HG03460 (cell line): Measurements from ENCODE around the gene MED31.
"Not testable (repeated sequence)": the region's sequence is repeated elsewhere in the genome, so short reads cannot be mapped to it uniquely, and the experiment has no call there.

Experiments used
- ATAC-seq: cut with Tn5 transposase; IDR thresholded peaks from one replicate; pipeline ENCODE4 v1.9.1; 2021; ENCODE audit not compliant: unreplicated experiment

MED31 gene

DNA sequence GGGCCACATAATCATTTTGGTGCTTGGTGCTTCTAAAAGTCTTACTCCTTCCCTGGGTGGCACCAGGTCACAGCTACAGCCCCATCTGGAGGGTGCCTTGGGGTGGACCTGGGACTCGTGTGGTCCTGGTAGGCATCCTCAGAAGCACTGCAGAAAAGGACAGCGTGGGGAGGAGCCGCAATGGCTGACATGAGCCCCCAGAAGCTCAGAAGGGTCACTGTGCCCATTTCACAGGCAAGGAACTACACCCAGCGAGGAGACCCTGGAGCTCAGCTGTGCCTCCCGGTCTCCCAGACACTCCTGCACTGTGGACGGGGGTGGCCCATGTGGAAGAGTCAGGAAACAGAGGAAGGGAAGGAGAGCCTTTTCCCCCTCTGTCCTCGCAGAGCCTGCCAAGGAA lies 26.5 kb upstream of the MED31 start:
- ATAC-seq = no peak

DNA sequence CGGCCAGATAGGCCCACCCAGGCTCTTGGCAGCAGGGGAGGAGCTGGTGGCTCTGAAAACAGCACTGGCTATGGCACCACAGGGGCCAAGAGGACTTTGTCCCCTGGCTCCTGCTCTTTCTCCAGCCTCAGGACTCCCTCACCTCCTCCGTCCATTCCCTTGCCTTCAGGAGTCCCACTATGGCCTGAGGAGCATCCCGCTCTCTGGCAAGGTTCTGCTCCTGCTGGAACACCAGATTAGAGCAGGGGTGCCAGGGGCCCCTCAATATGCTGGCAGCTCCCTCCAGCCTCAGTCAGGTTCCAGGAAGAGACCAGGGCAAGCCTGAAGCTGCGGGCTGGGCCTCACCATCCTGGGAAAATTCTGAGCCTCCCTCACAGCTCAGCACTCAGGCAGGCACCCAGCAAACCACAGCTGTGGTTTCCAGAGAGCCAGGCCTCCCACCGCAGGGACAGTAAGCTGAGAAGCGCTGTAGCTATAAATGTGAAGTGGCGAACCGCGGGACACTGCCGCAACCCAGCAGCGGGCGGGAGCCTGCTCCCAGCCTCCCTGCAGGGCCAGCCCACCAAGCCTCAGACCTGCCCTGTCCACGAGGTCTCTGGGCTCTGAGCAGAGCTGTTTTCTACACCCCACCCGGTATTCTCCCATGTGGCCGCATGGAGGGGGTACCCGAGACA lies 25.9 kb upstream of the MED31 start:
- ATAC-seq = no peak

DNA sequence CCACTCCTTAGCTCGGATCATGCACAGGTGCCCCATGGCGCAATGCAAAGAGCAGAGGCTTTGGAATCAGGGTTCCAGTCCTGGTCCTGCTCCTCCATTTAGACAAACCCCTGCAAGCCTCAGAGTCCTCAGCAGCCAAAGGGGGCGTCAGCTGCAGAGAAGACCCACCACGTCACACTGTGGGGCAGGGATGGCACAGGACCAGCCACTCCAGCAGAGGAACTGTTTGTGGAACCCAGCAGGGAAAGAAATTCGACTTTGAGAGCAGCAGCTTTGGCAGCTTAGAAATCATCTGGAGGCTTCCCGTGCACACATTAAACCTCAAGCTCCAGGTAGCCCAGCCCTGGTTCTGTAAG lies 25.4 kb upstream of the MED31 start:
- no peak for ATAC-seq

DNA sequence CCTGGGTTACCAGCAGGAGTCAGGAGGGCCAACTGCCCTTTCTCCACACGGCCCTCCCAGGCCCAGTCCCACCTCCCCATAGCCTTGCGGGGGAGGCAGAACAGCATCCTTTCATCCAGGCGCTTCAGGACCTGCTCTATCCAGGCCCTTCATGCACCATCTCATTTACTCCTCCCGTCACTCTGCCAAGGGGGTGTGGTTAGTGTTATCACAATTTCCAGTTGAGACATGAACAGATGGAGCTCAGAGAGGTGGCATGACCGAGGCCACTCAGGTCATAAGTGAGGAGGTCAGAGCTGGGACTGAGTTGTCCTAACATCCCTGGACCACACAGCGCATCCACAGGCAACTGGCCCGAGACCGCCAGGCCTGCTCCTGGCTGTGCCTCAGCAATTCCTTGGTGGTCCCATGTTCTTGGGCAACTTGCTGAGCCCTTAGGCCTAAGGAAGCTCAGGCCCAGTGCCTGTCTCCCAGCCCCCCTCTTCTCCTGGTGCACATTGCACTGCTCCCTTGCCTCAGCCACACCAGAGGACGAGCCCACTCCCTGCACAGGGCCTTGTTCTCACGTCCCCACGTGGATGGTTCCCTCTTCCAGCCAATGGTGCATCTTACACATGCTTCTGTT lies 23.9 kb upstream of the MED31 start:
- no peak for ATAC-seq

DNA sequence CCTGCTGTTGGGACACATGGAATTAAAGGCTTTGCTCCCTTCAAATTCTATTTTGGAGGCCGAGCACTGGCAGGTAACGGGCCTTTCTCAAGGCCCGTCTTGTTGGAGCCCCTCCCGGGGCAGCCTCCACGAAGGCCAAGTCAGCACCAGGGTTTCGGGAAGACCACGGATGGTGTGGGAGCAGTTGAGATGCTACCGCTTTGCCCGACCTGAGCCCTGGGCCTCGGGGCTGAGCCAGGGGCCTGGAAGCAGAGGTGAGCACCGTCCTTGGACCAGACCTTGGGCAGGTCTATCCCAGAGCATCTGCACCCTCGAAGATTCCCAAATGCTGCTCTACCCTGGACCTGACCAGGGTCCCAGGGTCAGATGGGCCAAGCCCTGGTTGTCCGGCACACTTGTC lies 23.2 kb upstream of the MED31 start:
- ATAC-seq = no peak

DNA sequence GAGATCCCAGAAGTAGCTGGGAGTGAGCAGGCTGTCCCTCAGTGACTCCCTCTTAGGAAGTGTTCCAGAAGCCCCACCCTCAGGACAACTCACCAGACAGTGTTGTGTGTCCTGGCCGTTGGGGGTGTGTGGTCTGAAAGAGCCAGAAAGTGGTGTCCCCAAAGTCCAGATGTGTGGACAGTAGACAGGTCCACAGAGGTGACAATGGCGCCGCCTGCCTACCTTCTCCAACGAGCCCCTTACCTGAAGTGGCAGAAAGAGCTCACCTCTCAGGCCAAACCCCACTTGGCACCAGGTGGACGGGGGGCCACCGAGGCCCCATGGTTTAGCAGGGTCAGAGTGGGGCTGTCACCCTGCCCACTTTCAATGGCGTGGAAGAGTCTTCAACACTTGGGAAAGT lies 20.0 kb upstream of the MED31 start:
- ATAC-seq = no peak

DNA sequence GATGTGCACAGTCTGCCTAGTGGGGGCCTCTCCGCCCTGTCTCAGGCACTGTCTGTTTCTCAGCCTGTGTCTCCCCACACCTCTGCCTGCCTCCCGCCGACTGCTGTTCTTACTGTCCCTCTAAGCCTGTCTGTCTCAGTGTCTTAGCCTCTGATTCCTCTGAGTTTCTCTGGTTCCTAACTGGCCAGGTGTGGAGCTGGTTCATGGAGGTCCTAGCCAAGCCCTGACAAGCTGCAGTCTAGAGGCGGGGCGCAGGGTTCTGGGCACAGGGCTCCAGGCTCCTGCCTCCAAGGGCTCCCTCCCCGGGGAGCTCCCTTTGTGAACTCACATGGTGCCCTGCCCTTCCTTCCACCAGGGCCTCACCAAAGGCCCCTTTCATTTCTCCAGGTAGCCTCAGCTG lies 19.6 kb upstream of the MED31 start:
- ATAC-seq = no peak

DNA sequence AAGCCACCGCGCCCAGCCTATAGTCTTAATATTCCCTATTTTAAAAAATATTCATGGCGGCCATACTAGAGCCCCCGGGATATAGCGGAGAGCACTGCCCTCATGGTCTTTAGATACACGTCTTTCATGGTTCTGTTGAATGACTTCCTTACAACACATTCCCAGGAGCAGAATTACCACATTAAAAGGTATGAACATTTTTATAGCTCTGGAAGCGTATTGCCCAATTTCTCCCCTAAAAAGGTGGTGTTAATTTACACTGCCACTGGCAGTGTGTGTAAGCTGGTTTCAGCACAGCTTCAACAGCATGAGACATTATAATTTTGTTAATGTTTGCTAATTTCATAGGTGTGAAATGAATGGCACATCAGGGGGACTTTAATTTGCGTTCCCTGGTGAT lies 19.2 kb upstream of the MED31 start:
- ATAC-seq = no peak

DNA sequence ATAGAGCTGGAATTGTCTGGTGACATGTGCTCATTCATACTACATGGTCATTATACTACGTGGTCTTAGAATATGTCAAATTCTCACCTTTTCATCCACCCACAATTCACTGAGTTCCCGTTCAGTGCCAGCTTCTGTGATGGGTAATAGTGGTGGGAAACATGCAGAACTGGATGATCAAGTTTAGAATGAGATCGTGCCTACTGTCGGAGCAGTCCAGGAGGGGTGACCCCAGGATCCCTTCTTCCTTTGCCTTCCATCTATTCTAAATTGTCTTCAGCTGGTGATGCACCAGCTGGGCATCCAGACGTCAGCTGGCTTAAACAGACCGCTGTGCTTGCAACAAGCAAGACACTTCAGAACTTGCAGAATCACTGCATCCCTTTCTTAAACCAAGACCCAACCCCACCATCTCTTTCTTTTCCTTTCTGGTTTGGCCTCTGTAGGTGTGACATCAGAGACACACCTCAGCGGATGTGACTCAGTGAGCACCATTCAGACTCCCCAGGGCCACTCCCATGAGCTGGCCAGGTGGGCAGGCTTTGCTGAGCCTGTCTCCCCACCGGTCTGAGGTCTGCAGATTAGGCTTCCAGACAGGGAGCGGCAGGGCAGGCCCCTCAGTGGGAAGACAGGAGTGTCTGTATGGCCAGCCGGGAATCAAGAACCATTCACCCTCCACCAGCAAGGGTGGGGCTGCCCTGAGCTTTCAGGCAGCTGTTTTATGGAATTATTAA lies 18.2 kb upstream of the MED31 start:
- no peak for ATAC-seq

DNA sequence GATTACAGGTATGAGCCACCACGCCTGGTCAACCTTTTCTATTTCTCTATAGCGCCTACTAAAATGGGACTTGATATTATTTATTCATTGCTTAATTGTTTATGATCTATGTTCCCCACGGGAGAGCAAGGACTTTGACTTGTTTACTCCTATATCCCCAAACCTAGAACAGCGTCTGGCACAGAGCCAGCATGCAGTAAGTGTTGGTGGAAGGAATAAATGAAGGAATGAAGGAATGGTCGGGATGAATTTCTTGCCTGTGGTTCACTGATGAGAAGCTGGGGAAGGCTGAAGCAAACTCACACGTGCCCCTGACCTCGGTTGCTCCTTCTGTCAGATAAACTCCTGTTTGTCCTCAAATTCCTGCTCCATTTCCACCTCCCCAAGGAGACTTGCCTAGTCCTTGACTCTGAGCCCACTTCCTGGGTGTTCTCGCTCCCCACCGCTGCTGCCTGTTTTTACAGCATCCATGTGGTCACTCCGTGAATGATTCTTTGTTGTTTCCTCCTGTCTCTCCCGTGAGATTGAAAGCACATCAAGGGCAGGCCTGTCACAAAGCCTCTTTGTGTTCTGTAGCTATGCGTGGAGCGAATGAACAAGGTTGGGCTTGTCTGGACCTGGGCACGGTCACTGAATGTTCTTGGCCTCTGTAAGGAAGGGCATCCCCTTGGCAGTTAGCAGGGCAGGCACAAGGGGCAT lies 17.5 kb upstream of the MED31 start:
- no peak for ATAC-seq

DNA sequence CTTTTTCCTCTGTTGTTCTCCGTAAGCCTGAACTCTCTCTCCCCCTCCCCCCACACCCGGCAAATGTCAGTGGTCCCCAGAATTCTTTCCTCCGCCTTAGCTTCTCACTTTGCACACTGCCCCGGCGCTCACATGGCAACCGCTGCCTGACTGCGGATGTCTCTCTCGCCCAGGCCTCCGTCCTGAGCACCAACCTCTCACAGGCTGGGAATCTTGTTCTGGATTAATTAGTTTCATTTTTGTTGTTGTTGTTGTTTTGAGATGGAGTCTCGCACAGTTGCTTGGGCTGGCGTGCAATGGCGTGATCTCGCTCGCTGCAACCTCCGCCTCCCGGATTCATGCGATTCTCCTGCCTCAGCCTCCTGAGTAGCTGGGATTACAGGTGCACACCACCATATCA lies 16.8 kb upstream of the MED31 start:
- no peak for ATAC-seq

DNA sequence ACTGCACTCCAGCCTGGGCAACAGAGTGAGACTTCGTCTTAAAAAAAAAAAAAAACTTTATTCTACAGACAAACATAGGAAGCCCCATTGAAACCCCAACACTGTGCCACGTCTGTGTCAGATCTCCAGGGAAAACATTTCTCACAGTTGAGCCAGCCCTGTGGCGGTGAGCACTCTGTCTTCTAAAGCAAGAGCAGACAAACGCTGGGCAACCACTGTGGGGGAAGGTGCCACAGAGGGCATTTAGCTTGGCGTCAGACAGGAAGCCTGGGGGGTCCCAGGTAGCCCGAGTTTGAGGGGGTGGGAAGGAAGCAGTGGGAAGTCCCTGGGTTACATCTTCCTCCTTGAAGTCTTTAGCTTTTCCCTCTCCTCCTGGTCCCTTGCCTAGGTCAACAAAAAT lies 16.1 kb upstream of the MED31 start:
- ATAC-seq = no peak

DNA sequence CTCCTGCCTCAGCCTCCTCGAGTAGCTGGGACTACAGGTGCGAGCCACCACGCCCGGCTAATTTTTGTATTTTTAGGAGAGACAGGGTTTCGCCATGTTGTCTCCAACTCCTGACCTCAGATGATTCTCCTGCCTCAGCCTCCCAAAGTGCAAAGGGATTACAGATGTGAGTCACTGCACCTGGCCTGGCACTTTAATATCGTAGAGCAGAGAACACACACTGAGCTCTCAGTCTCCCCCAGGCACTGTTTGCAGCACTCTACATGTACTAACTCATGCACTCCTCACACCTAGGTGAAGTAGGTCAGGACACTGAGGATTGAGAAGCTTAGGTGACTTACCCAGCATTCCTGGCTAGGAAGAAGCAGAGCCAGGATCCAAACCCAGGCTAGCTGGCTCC lies 15.2 kb upstream of the MED31 start:
- ATAC-seq = no peak

DNA sequence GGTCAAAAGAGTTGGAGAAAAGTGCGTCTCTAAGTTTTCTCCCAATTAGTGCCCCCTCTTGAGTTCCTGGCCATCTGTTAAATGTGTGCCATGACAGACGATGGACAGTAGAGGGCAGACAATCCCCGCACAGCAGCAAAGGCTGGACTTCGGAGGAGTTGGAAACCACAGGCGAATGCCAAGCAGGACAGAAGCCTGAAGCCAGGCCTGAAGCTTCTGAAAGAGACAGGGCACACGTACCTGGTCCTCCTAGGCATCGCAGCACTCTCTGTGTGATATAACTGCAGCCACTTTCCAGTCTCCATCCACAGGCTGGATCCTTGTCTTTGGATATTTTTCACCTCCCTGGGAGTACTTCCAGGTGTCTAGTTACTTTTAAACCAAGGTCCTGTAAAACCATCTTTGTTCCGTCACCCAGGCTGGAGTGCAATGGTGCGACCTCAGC lies 14.7 kb upstream of the MED31 start:
- no peak for ATAC-seq

DNA sequence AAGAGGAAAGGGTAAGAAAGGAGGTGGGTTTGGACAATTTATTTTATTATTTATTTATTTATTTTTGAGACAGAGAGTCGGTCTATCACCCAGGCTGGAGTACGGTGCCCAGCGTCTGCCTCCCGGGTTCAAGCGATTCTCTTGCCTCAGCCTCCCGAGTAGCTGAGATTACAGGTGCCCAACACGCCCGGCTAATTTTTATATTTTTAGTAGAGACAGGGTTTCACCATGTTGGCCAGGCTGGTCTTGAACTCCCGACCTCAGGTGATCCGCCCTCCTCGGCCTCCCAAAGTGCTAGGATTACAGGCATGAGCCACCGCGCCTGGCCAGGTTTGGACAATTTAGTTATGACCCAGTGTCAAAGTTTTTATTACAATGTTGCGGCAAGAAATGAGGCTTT lies 11.8 kb upstream of the MED31 start:
- ATAC-seq = not testable (repeated sequence)

DNA sequence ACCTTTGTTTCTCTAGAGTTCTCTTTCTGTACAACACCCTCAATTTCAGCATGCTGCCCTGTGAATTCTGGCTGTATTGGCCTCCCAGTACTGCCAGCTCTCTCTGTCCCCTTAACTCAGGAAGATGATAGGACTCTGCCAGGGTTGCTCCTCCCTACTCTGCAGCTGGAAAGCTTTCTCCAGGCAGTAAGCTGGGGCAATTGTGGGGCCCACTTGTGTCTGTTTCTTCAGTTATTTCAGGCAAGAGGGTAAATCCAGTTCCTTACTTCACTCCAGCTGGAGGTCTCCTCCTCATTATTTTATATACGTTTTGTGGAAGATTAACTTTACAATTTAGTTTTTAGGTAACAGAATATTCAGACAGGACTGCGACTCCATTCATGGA lies 10.1 kb upstream of the MED31 start:
- no peak for ATAC-seq

DNA sequence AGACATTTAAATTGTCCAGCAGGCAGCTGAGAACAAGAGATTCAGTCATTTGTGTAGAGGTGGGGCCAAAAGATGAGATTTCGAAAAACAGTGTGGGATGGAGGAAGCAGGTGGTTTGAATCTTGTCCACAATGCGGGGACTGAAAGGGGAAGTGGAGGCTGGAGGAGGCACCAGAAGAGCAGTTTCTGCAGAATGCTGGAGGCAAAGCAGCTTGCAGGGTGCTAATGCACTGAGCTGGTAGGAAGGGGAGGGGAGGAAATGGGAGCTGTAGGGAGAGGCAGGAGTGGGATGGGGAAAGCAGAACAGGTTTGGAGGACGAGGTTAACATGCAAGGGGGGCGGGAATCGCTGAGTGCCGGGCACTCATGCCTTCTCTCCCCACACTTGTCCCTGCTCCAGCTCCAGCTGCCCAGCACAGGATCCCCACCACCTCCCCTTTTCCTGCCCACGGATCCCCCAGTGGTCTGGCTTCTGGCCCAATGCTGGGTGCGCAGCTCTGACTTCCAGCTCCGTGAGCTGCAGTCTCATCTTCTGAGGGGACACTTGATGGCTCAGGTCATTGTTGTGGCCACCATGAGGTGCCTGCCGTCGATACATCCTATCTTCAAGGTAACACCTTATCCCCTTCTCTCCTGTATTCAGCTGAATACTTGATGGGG lies 9.5 kb upstream of the MED31 start:
- ATAC-seq = peak; percentile 83

DNA sequence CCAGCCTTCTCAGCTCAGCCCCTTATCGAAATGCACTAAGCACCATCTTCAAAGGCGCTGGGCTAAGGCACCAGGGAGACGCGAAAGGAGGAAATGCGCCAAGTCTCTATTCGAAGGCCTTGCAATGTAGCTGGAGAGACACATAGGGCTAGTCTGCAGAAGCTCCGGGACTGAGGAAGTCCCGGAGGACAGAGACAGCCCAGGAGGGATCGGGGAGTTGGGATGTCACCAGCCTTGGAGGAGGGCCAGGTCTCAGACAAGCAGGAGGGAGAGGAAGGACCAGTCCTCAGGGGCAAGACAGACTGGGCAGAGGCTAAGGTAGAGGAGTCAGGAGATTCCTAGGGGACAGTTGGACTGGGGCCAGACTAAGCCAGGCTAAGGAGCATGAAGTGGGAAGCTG lies 8.7 kb upstream of the MED31 start:
- ATAC-seq = no peak

DNA sequence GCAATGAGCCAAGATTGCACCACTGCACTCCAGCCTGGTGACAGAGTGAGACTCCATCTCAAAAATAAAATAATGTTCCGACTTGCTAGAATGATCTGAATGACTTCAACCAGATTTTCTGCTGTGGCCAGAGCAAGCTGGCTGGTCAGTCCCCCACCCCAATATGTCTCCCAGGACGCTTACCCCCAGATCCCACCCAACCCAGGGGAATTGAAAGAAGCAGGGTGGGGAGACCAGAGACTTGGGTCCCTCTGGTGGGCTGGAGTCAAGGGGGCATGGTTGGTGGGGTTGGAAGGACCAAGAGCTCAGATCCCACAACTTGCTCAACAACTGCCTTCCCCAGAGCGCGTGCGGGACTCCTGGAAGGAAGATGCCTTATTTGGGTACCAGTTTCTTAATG lies 7.0 kb upstream of the MED31 start:
- not testable (repeated sequence) for ATAC-seq

DNA sequence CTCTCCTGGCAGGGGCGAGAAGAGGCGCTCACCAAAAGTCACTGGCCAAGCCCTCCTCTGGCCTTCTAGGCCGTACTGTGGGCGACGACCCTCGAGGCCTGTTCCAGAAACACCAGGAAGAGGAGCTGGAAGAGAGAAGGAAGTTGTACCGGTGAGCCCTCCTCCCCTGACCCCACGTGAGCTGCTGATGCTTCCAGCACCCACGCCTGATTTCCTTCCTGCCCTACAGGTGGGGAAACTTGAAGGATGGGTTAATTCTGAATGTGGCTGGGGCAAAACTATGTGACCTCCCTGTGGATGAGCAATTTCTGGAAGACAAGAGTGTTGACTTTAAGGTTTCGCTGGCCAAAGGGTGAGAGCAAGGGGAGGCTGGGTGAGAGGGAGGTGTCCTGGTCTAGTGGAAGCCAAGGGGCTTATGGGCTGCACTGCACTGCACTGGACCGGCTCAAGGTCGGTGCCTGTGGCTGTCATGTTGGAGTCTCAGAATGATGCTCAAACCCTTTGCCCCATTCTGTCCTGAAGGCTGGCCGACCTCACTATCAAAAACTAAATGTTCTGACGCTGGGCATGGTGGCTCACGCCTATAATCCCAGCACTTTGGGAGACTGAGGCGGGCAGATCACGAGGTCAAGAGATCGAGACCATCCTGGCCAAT lies 6.4 kb upstream of the MED31 start:
- ATAC-seq = no peak
